OCI-LY7 (cell line): ENCODE results near the gene CTAGE6. TPM values are rescaled to one million over a fixed set of nuclear protein-coding genes. Genes with fewer than 3 reads are reported as not detected.
"Not testable (repeated sequence)": the region's sequence is repeated elsewhere in the genome, so short reads cannot be mapped to it uniquely, and the experiment has no call there.

ENCODE experiments used
- Bru-seq: library from RNA; stranded (reverse); fragments of 400-500 nt; gene quantifications from one replicate; lab custom pipeline; 2021; lab: Mats Ljungman, UMichigan
- BruChase-seq, 2 experiments: library from RNA; stranded (reverse); fragments of 400-500 nt; gene quantifications; one replicate each; lab custom pipeline; 2021; lab: Mats Ljungman, UMichigan
- BruUV-seq: library from RNA; stranded (reverse); fragments of 400-500 nt; replicated peaks from 2 replicates; lab custom pipeline; 2021; lab: Mats Ljungman, UMichigan
- CTCF ChIA-PET: fragments of 300-600 bp; sonication (Branson Sonifier 250); formaldehyde crosslinking; loops from one replicate; lab custom pipeline; 2022; ENCODE audit warnings: antibody characterized with exemption; ENCODE audit not compliant: unreplicated experiment; lab: Charles Lee
- POLR2A ChIA-PET: fragments of 300-600 bp; sonication (Branson Sonifier 250); formaldehyde crosslinking; loops from one replicate; lab custom pipeline; 2022; ENCODE audit warnings: antibody characterized with exemption; lab: Charles Lee
- DNase-seq: peaks from one replicate; pipeline ENCODE4 v3.0.0-alpha.2; 2015; ENCODE audit warnings: low spot score
- H2AFZ ChIP-seq: fragments of 200-600 bp; sonication (generic), shearing (Covaris generic); 2 replicates; pipeline ENCODE4 v1.6.1; 2014; ENCODE audit warnings: mild to moderate bottlenecking, antibody characterized with exemption, low read length, moderate library complexity
- H3K27ac ChIP-seq: fragments of 200-600 bp; sonication (generic); 2 replicates; pipeline ENCODE4 v1.5.1; 2014; ENCODE audit warnings: mixed run types, low read depth, mild to moderate bottlenecking, moderate library complexity, low read length, inconsistent platforms; ENCODE audit not compliant: poor library complexity, severe bottlenecking
- H3K36me3 ChIP-seq: fragments of 200-600 bp; sonication (generic); 2 replicates; pipeline ENCODE4 v1.6.1; 2014; ENCODE audit warnings: mild to moderate bottlenecking, antibody characterized with exemption, low read length, moderate library complexity, mixed read lengths; ENCODE audit not compliant: insufficient read depth
- H3K4me1 ChIP-seq: fragments of 200-600 bp; sonication (generic); 2 replicates; pipeline ENCODE4 v1.5.1; 2014; ENCODE audit warnings: mild to moderate bottlenecking, low read length; ENCODE audit not compliant: insufficient read depth, poor library complexity, severe bottlenecking
- H3K4me2 ChIP-seq: fragments of 200-600 bp; sonication (generic); 2 replicates; pipeline ENCODE4 v1.6.1; 2014; ENCODE audit warnings: mild to moderate bottlenecking, low read length
- H3K4me3 ChIP-seq: fragments of 200-600 bp; sonication (generic); 2 replicates; pipeline ENCODE4 v1.5.1; 2014; ENCODE audit warnings: mild to moderate bottlenecking, low read depth, low read length; ENCODE audit not compliant: poor library complexity, severe bottlenecking
- H3K79me2 ChIP-seq: fragments of 200-600 bp; sonication (generic); 2 replicates; pipeline ENCODE4 v1.6.1; 2016; ENCODE audit warnings: low read depth, mild to moderate bottlenecking, low read length, moderate library complexity, mixed read lengths; ENCODE audit not compliant: insufficient read depth
- H3K9me2 ChIP-seq: fragments of 200-600 bp; sonication (generic); 2 replicates; pipeline ENCODE4 v1.6.1; 2016; ENCODE audit warnings: mild to moderate bottlenecking, low read length, mixed read lengths; ENCODE audit not compliant: insufficient read depth
- H3K9me3 ChIP-seq: fragments of 200-600 bp; sonication (generic); 2 replicates; pipeline ENCODE4 v1.6.1; 2014; ENCODE audit warnings: mild to moderate bottlenecking, mixed run types, low read length, mixed read lengths
- H4K20me1 ChIP-seq: fragments of 200-600 bp; sonication (generic); 2 replicates; pipeline ENCODE4 v1.6.1; 2014; ENCODE audit warnings: mild to moderate bottlenecking, antibody characterized with exemption, low read length, moderate library complexity, mixed read lengths; ENCODE audit not compliant: insufficient read depth
- intact Hi-C: fragments of 100-400 bp; cut with micrococcal nuclease; formaldehyde crosslinking; loops from one replicate; pipeline ENCODE4 v1.10.0; 2022; ENCODE audit not compliant: unreplicated experiment
- long read RNA-seq: library from polyadenylated mRNA; stranded (forward); transcript quantifications from one replicate; pipeline ENCODE4 v2.0.0, GENCODE V29; 2022
- total RNA-seq, 2 experiments: library from RNA; depleted of rRNA in 1 of 2; stranded (reverse); fragments of >200 nt in 1 of 2; shearing (Covaris generic) in 1 of 2; gene quantifications; 2 replicates each; pipeline ENCODE4 v1.2.3, GENCODE V29; 2014 to 2022

CTAGE6 gene
- total RNA-seq (2014; rRNA removed; shearing (Covaris generic)) (not detected in 2 replicates), total RNA-seq (2022) (not detected in 2 replicates), Bru-seq, nascent RNA (not detected), BruChase-seq, experiment 1, labeled RNA remaining after a 6-hour chase (not detected), BruChase-seq, experiment 2, labeled RNA remaining after a 2-hour chase (not detected)
- long read RNA-seq: 0 reads

GRCh38 chr7:143757596-143757995, at the start of gene CTAGE6:
CTAGE6 (minus strand) TSS chr7:143757696; CDS start chr7:143757658, 38 bp downstream.
- H3K79me2 ChIP-seq, H3K4me1 ChIP-seq, BruUV-seq, H3K36me3 ChIP-seq, CTCF ChIA-PET, H2AFZ ChIP-seq, DNase-seq, H3K9me2 ChIP-seq, intact Hi-C loops, H3K9me3 ChIP-seq, H3K4me2 ChIP-seq, H3K4me3 ChIP-seq, H3K27ac ChIP-seq, POLR2A ChIA-PET, H4K20me1 ChIP-seq: not testable (repeated sequence)

DNA sequence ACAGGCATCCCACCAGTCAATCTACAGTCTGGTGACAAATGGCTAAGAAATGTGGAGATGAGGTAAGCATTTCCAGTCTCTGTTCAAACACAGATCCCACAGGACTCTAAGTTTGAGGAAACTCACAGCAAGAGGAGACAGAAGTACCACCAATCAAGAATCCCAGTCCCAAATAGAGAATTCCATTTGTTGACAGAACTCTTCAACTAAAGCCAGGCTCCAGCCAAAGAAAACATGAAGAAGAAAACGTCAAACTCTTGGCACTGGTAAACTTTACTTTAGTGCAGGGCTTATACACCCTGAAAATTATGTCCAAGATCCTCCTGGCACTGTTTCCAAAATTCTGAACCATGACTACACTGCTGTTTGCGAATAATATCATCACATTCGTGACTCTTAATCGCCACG, 49.2 kb upstream of the CTAGE6 start:
- BruUV-seq, CTCF ChIA-PET, H3K9me2 ChIP-seq, H3K27ac ChIP-seq, H3K4me2 ChIP-seq, H3K36me3 ChIP-seq, H3K4me1 ChIP-seq, H3K9me3 ChIP-seq, DNase-seq, H3K4me3 ChIP-seq, H2AFZ ChIP-seq, H3K79me2 ChIP-seq, intact Hi-C loops, H4K20me1 ChIP-seq, POLR2A ChIA-PET: not testable (repeated sequence)

DNA sequence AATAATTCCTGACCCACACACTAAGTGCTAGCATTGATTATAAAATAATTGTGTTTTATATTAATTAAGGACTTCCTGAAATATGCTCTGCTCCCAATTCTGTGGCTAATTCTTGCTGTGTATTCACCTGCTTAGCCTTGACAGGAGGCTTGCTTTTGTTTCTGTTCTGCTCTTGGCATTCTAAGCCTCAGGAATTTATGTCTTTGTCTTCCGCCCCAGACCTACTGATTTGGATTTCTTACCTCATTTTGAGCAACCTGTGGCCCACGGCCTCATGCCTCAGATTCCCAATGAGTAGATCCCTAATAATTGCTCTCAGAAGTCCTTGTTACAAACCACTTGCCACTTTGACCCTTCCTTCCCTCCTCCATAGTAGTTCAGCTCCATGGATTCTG, 40.4 kb upstream of the CTAGE6 start:
- CTCF ChIA-PET, H3K27ac ChIP-seq, H3K9me2 ChIP-seq, DNase-seq, H4K20me1 ChIP-seq, H3K4me2 ChIP-seq, H2AFZ ChIP-seq, H3K36me3 ChIP-seq, H3K9me3 ChIP-seq, H3K4me1 ChIP-seq, H3K79me2 ChIP-seq, intact Hi-C loops, POLR2A ChIA-PET, H3K4me3 ChIP-seq, BruUV-seq: not testable (repeated sequence)

- intact Hi-C loops, H3K36me3 ChIP-seq, H3K9me3 ChIP-seq, POLR2A ChIA-PET, DNase-seq, H3K27ac ChIP-seq, BruUV-seq, H3K9me2 ChIP-seq, H3K4me2 ChIP-seq, H4K20me1 ChIP-seq, CTCF ChIA-PET, H3K4me1 ChIP-seq, H3K4me3 ChIP-seq, H3K79me2 ChIP-seq, H2AFZ ChIP-seq: not testable (repeated sequence)
Measured at GRCh38 chr7:143797119-143797895, 39.8 kb upstream of the CTAGE6 start.

- H4K20me1 ChIP-seq, H3K4me2 ChIP-seq, H3K79me2 ChIP-seq, BruUV-seq, H3K27ac ChIP-seq, H3K36me3 ChIP-seq, DNase-seq, H3K4me1 ChIP-seq, H3K4me3 ChIP-seq, POLR2A ChIA-PET, H2AFZ ChIP-seq, H3K9me2 ChIP-seq, H3K9me3 ChIP-seq, CTCF ChIA-PET, intact Hi-C loops: not testable (repeated sequence)
Measured at GRCh38 chr7:143795653-143796052, 38.2 kb upstream of the CTAGE6 start.

DNA sequence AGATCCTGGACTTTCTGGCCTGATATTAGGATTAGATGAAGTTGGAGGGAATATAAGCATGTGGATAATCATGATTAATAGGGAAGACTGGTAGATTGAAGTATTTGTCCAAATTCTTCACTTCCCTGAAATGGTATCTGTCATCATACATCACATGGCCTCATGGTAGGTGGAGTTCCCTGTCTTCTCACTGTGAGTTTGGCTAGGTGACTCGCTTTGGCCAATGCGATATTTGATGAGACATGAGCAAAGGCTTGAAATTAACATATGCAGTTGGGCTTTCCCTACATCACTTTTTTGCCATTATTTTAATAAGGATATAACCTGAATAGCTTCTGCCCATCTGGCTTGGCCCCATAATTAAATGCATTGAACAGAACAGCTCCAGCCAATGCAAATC, 35.1 kb upstream of the CTAGE6 start:
- H3K79me2 ChIP-seq, BruUV-seq, H3K9me3 ChIP-seq, H3K27ac ChIP-seq, H3K9me2 ChIP-seq, intact Hi-C loops, DNase-seq, H4K20me1 ChIP-seq, H3K4me1 ChIP-seq, POLR2A ChIA-PET, H2AFZ ChIP-seq, H3K4me2 ChIP-seq, H3K4me3 ChIP-seq, CTCF ChIA-PET, H3K36me3 ChIP-seq: not testable (repeated sequence)
